Measurements from ENCODE around the gene ADD1. TPM values are rescaled to one million over a fixed set of nuclear protein-coding genes. Genes with fewer than 3 reads are reported as not detected.

Gene ADD1
- total and polyA plus RNA-seq, 2 of the 13 experiments (the other 11 are each of a cell fraction or from before 2014, with no cell fraction given): 73.9 to 122 TPM

GRCh38 chr4:2937146-2937857 is 93.7 kb downstream of the ADD1 start (continued):
- TF ChIP-seq ZNF672 (CRISPR knock-in tag; IDR thresholded peaks at IDR 0.05) (no peak), REPIN1 (CRISPR knock-in tag; IDR thresholded peaks at IDR 0.05; ENCODE audit: borderline replicate concordance, low read depth) (peak; percentile 90; the same call in 1 of the 2 replicates), ZBTB46 (CRISPR knock-in tag; IDR thresholded peaks at IDR 0.05; ENCODE audit: borderline replicate concordance) (no peak), ZKSCAN5 (CRISPR knock-in tag; IDR thresholded peaks at IDR 0.05) (no peak; the same call in 1 of the 2 replicates), PCBP2 (optimal IDR thresholded peaks at IDR 0.05; ENCODE audit: low read depth, low read length, poor library complexity, severe bottlenecking) (no peak), GLI4 (CRISPR knock-in tag; IDR thresholded peaks at IDR 0.05; ENCODE audit: borderline replicate concordance) (no peak), FOXP1 (IDR thresholded peaks at IDR 0.05) (no peak), FOXP1 (CRISPR knock-in tag; IDR thresholded peaks at IDR 0.05) (no peak; the same call in 1 of the 2 replicates), ZMYM3 (CRISPR knock-in tag; IDR thresholded peaks at IDR 0.05) (peak; percentile 64; the same call in 1 of the 2 replicates), POLR2AphosphoS5 (IDR thresholded peaks at IDR 0.05; ENCODE audit: low read depth, low read length) (peak; percentile 51), ZNF337 (CRISPR knock-in tag; IDR thresholded peaks at IDR 0.05; ENCODE audit: borderline replicate concordance, low read depth) (no peak), PITX1 (CRISPR knock-in tag; IDR thresholded peaks at IDR 0.05) (peak; percentile 90), CTCF (CRISPR knock-in tag; IDR thresholded peaks at IDR 0.05) (0 out of 2 replicates have a peak, but pooled peaks have one; percentile 21), ZNF335 (CRISPR knock-in tag; IDR thresholded peaks at IDR 0.05) (peak; percentile 99), DPF2 (CRISPR knock-in tag; IDR thresholded peaks at IDR 0.05; ENCODE audit: borderline replicate concordance, low read depth) (peak; percentile 67; the same call in 1 of the 2 replicates), ZSCAN5A (CRISPR knock-in tag; IDR thresholded peaks at IDR 0.05; ENCODE audit: borderline replicate concordance) (peak; percentile 79; the same call in 1 of the 2 replicates), TARDBP (CRISPR knock-in tag; IDR thresholded peaks at IDR 0.05) (peak; percentile 95; the same call in 1 of the 2 replicates), PHF8 (CRISPR knock-in tag; IDR thresholded peaks at IDR 0.05) (0 out of 2 replicates have a peak, but pooled peaks have one; percentile 26), TIGD3 (CRISPR knock-in tag; IDR thresholded peaks at IDR 0.05; ENCODE audit: borderline replicate concordance) (0 out of 2 replicates have a peak, but pooled peaks have one; percentile 43)
- TF ChIP-seq, protein P1, sequence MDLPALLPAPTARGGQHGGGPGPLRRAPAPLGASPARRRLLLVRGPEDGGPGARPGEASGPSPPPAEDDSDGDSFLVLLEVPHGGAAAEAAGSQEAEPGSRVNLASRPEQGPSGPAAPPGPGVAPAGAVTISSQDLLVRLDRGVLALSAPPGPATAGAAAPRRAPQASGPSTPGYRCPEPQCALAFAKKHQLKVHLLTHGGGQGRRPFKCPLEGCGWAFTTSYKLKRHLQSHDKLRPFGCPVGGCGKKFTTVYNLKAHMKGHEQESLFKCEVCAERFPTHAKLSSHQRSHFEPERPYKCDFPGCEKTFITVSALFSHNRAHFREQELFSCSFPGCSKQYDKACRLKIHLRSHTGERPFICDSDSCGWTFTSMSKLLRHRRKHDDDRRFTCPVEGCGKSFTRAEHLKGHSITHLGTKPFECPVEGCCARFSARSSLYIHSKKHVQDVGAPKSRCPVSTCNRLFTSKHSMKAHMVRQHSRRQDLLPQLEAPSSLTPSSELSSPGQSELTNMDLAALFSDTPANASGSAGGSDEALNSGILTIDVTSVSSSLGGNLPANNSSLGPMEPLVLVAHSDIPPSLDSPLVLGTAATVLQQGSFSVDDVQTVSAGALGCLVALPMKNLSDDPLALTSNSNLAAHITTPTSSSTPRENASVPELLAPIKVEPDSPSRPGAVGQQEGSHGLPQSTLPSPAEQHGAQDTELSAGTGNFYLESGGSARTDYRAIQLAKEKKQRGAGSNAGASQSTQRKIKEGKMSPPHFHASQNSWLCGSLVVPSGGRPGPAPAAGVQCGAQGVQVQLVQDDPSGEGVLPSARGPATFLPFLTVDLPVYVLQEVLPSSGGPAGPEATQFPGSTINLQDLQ (CRISPR knock-in tag; IDR thresholded peaks at IDR 0.05): peak; percentile 33; the same call in 1 of the 2 replicates
